Smooth muscle cell (in vitro differentiated cells): ENCODE data around the gene CTNNBL1. TPM values are rescaled to one million over a fixed set of nuclear protein-coding genes. Genes with fewer than 3 reads are reported as not detected.

Experiments used
- DNase-seq: peaks from one replicate; lab custom pipeline; 2025; ENCODE audit not compliant: unreplicated experiment; lab: John Stamatoyannopoulos, UW
- H2AFZ ChIP-seq: fragments of 200-600 bp; sonication (generic); 2 replicates; pipeline ENCODE4 v1.6.0; 2016; ENCODE audit warnings: antibody characterized with exemption, low read depth, mild to moderate bottlenecking
- H3F3A ChIP-seq: fragments of 200-600 bp; sonication (generic); 2 replicates; pipeline ENCODE4 v1.6.0; 2017; ENCODE audit warnings: antibody characterized with exemption, low read depth
- H3K27ac ChIP-seq: fragments of 200-600 bp; sonication (generic); 2 replicates; pipeline ENCODE4 v1.5.1; 2016; ENCODE audit warnings: low read depth, mild to moderate bottlenecking
- H3K27me3 ChIP-seq: fragments of 200-600 bp; sonication (generic); 2 replicates; pipeline ENCODE4 v1.6.1; 2016; ENCODE audit warnings: low read depth, mild to moderate bottlenecking
- H3K36me3 ChIP-seq: fragments of 200-600 bp; sonication (generic); 2 replicates; pipeline ENCODE4 v1.5.1; 2016; ENCODE audit warnings: low read depth
- H3K4me1 ChIP-seq: fragments of 200-600 bp; sonication (generic); 2 replicates; pipeline ENCODE4 v1.5.1; 2016; ENCODE audit warnings: low read depth
- H3K4me2 ChIP-seq: fragments of 200-600 bp; sonication (generic); 2 replicates; pipeline ENCODE4 v1.6.0; 2016; ENCODE audit warnings: mild to moderate bottlenecking
- H3K4me3 ChIP-seq: fragments of 200-600 bp; sonication (generic); 2 replicates; pipeline ENCODE4 v1.5.1; 2016; ENCODE audit warnings: mild to moderate bottlenecking
- H3K79me2 ChIP-seq: fragments of 200-600 bp; sonication (generic); 2 replicates; pipeline ENCODE4 v1.6.0; 2016; ENCODE audit warnings: low read depth, mild to moderate bottlenecking
- H3K9ac ChIP-seq: fragments of 200-600 bp; sonication (generic); 2 replicates; pipeline ENCODE4 v1.6.0; 2016; ENCODE audit warnings: low read depth
- H3K9me3 ChIP-seq: fragments of 200-600 bp; sonication (generic); replicated peaks from 2 replicates; pipeline ENCODE4 v1.5.1; 2016; ENCODE audit warnings: low read depth
- H4K20me1 ChIP-seq: fragments of 200-600 bp; sonication (generic); 2 replicates; pipeline ENCODE4 v1.6.0; 2016; ENCODE audit warnings: low read depth
- WGBS: methylation state at CpG from one replicate; pipeline ENCODE4 v1.1.7; 2016; ENCODE audit warnings: low lambda C conversion rate; 5-methylcytosine and 5-hydroxymethylcytosine counted together
- polyA plus RNA-seq: library from polyadenylated mRNA; unstranded; fragments of >200 nt; fragmentation: Nextera tagmentation; extraction: Ambion mirVana; gene quantifications from 2 replicates; pipeline ENCODE4 v1.2.1, GENCODE V29; 2016
- total RNA-seq: library from RNA; depleted of rRNA; stranded (reverse); fragments of >200 nt; gene quantifications from 2 replicates; pipeline ENCODE4 v1.2.3, GENCODE V29; 2014
- TF ChIP-seq, protein P1 (sequence below): fragments of 200-600 bp; sonication (generic); IDR thresholded peaks from 2 replicates; pipeline ENCODE4 v1.5.1; 2017; ENCODE audit warnings: borderline replicate concordance, mild to moderate bottlenecking, antibody characterized with exemption; ENCODE audit not compliant: insufficient read depth, poor library complexity, severe bottlenecking

CTNNBL1 gene
- total and polyA plus RNA-seq, 2 experiments from 2014 or later: 33.3 to 63.6 TPM

DNA sequence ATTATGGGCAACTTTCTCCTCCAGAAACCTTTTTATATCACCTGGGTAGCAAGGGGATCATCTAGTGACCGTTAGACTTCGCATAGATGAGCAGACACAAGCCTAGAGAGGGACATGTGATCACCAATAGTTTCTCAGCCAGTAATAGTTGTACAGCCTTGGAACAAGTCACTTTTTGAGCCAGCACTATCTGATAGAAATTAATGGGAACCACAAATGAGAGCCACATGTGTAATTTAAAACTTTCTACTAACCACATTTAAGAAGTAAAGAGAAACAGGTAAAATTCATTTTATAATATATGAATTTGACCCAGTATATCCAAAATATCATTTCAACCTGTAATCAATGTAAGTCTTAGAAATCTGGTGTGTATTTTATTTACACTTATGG, 592 bp upstream of the CTNNBL1 start:
- H3K27me3 ChIP-seq: peaks cover 19% of the 10 kb centered on the region
- H3K36me3 ChIP-seq: no peaks in the 10 kb centered on the region
- WGBS: 85% methylated on average over 2 of the region's 2 CpGs
- peak overlapping the region; percentile 84 for H3K4me2 ChIP-seq
- no peaks in the 10 kb centered on the region for H3K9me3 ChIP-seq
- no peaks in the 10 kb centered on the region for H3F3A ChIP-seq
- H2AFZ ChIP-seq: peak overlapping the region; percentile 76
- no peak for DNase-seq
- H3K9ac ChIP-seq: no peak overlapping the region
- peak overlapping the region; percentile 83 for H3K4me3 ChIP-seq
- peaks cover 13% of the 10 kb centered on the region for H3K4me1 ChIP-seq
- peaks cover 41% of the 10 kb centered on the region for H3K79me2 ChIP-seq
- TF ChIP-seq, protein P1, sequence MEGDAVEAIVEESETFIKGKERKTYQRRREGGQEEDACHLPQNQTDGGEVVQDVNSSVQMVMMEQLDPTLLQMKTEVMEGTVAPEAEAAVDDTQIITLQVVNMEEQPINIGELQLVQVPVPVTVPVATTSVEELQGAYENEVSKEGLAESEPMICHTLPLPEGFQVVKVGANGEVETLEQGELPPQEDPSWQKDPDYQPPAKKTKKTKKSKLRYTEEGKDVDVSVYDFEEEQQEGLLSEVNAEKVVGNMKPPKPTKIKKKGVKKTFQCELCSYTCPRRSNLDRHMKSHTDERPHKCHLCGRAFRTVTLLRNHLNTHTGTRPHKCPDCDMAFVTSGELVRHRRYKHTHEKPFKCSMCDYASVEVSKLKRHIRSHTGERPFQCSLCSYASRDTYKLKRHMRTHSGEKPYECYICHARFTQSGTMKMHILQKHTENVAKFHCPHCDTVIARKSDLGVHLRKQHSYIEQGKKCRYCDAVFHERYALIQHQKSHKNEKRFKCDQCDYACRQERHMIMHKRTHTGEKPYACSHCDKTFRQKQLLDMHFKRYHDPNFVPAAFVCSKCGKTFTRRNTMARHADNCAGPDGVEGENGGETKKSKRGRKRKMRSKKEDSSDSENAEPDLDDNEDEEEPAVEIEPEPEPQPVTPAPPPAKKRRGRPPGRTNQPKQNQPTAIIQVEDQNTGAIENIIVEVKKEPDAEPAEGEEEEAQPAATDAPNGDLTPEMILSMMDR: no peak
- H3K27ac ChIP-seq: no peak overlapping the region
- H4K20me1 ChIP-seq: peaks cover 24% of the 10 kb centered on the region

- Histone ChIP-seq H3K9ac (no peak overlapping the region), H3K27ac (no peak overlapping the region), H3K9me3 (no peaks in the 10 kb centered on the region), H3F3A (no peaks in the 10 kb centered on the region), H3K4me1 (peaks cover 13% of the 10 kb centered on the region), H3K36me3 (no peaks in the 10 kb centered on the region), H3K4me2 (no peak overlapping the region), H3K4me3 (no peak overlapping the region), H4K20me1 (peaks cover 50% of the 10 kb centered on the region), H3K79me2 (peaks cover 49% of the 10 kb centered on the region), H2AFZ (no peak overlapping the region), H3K27me3 (no peaks in the 10 kb centered on the region)
- 96% methylated on average over 3 of the region's 3 CpGs for WGBS
- TF ChIP-seq, protein P1: no peak
- no peak for DNase-seq
Observed at GRCh38 chr20:37695684-37696342, 2.0 kb downstream of the CTNNBL1 start.

GRCh38 chr20:37697314-37697713, 3.5 kb downstream of the CTNNBL1 start:
- TF ChIP-seq, protein P1: no peak
- no peaks in the 10 kb centered on the region for H3K36me3 ChIP-seq
- H3K79me2 ChIP-seq: peaks cover 55% of the 10 kb centered on the region
- H3K27me3 ChIP-seq: no peaks in the 10 kb centered on the region
- H3K27ac ChIP-seq: no peak overlapping the region
- H4K20me1 ChIP-seq: peaks cover 63% of the 10 kb centered on the region
- WGBS: 98% methylated on average over 4 of the region's 4 CpGs
- H2AFZ ChIP-seq: no peak overlapping the region
- H3K4me1 ChIP-seq: peaks cover 13% of the 10 kb centered on the region
- peaks cover 6% of the 10 kb centered on the region for H3F3A ChIP-seq
- H3K9ac ChIP-seq: no peak overlapping the region
- no peak for DNase-seq
- no peak overlapping the region for H3K4me2 ChIP-seq
- no peaks in the 10 kb centered on the region for H3K9me3 ChIP-seq
- H3K4me3 ChIP-seq: no peak overlapping the region

- no peak overlapping the region for H3K27ac ChIP-seq
- H3K9ac ChIP-seq: no peak overlapping the region
- no peak for DNase-seq
- H3K4me1 ChIP-seq: peaks cover 8% of the 10 kb centered on the region
- H3F3A ChIP-seq: peaks cover 6% of the 10 kb centered on the region
- H3K36me3 ChIP-seq: no peaks in the 10 kb centered on the region
- peaks cover 67% of the 10 kb centered on the region for H3K79me2 ChIP-seq
- WGBS: 77% methylated on average over 2 of the region's 2 CpGs
- H4K20me1 ChIP-seq: peaks cover 82% of the 10 kb centered on the region
- H3K4me3 ChIP-seq: no peak overlapping the region
- H2AFZ ChIP-seq: no peak overlapping the region
- peak overlapping the region; percentile 24 for H3K4me2 ChIP-seq
- H3K27me3 ChIP-seq: no peaks in the 10 kb centered on the region
- H3K9me3 ChIP-seq: no peaks in the 10 kb centered on the region
- TF ChIP-seq, protein P1: no peak
Observed at GRCh38 chr20:37699202-37699601, 5.4 kb downstream of the CTNNBL1 start.
